Activated T-cell treated with anti-CD3 and anti-CD28 coated beads for 1 hour (primary cell): ENCODE data around the gene MTMR2.
"Not testable (repeated sequence)": the region's sequence is repeated elsewhere in the genome, so short reads cannot be mapped to it uniquely, and the experiment has no call there.

Experiments used
- DNase-seq: peaks from one replicate; pipeline ENCODE4 v3.0.0-alpha.2; 2020; ENCODE audit warnings: low read depth

Gene MTMR2

DNA sequence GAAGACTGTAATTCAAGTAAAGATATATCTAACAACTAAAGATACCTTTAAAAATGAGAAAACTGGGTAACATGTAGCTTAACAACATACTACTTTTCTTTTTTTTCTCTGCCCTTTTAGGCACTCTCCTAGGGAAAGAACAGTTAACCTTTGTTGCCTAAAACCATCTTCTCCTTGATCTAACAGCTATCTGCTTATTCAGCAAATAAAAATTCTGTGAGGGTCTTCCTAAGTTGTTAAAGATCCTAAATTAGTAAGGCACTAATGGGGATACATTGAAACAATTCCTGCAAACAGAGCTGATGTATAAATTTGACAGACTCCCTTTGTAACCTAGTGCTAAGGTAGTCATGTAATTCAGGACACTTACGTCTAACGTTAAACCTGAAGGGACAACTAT, 39.1 kb downstream of the MTMR2 start:
- DNase-seq = no peak

DNA sequence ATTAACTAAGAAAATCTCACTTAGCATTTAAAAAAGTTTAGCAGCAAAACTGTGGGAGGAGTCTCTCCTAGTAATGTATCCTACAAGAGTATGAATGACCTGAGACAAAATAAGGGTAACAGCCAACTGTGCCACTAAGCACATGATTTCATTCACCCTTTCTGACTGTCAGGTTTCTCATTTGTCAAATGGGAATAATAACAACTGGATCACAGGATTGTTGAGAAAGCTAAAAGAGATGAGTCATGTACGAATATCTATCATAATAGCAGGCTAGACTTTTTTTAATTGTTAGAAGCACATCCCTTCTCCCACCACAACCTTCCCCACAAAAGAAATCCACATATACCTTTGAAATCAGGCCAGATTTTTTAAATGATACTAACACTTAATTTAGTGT, 39.5 kb downstream of the MTMR2 start:
- DNase-seq = no peak

DNA sequence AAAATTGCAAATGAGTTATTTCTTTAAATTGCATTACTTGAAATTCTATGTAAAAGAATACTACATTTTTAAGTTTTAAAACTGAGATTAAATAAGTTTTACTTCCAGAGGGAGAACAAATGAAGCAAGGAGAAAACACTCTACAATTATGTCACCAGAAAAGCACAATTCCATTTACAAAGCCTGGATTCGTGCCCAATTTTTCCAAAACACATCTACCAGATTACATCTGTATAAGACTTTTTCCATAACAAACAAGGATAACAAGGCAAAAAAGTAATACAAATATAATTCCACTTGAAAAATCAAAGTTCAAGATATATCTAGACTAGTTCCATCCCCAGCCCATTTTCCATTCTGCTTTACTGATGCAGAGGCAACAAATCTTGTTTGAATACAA, 40.5 kb downstream of the MTMR2 start:
- DNase-seq = no peak

GRCh38 chr11:95877291-95877690, 46.6 kb downstream of the MTMR2 start:
- DNase-seq = no peak

- DNase-seq = not testable (repeated sequence)
Measured at GRCh38 chr11:95870877-95871276, 53.0 kb downstream of the MTMR2 start.

- DNase-seq = no peak
Measured at GRCh38 chr11:95867105-95867504, 56.8 kb downstream of the MTMR2 start.

GRCh38 chr11:95863486-95864140, 60.3 kb downstream of the MTMR2 start:
- no peak for DNase-seq

GRCh38 chr11:95860024-95860423, 63.9 kb downstream of the MTMR2 start:
- not testable (repeated sequence) for DNase-seq

- not testable (repeated sequence) for DNase-seq
Measured at GRCh38 chr11:95854362-95854761, 69.5 kb downstream of the MTMR2 start.

GRCh38 chr11:95853862-95854261, 70.0 kb downstream of the MTMR2 start:
- DNase-seq = no peak

GRCh38 chr11:95853138-95853537, 70.8 kb downstream of the MTMR2 start:
- DNase-seq = no peak

GRCh38 chr11:95850137-95850536, 73.8 kb downstream of the MTMR2 start:
- no peak for DNase-seq

DNA sequence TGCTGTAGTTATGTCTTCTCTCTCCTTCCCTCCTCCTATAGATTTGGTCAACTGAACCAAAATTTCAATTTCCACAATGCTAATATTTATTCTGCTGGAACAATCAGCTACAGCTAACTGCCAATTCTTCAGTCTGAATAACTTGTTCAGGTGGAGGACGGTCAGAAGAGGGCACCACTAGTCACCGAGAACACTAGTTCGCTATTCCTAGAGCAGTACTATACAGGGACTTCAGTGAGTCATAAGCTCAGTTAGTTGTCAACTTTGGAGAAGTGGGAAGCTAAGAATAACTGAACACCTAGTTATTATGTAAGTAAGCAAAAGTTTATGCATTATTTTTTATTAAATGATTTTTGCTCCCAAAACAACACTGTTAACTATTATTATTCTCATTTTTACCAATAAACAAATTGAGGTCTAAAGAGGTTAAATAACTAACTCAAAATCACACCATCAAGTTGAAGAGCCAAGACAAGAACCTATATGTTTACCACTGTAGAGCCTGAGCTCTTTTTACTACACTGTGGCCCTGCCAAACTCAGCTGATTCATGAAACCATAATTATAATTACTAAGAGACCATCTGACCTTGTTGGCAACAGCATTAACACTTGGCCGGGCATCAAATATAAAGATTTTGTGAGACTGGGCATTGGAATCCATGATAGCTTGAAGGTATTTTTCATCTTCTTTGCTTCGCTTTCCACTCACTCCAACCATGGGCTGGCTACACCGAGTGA, 74.7 kb downstream of the MTMR2 start:
- DNase-seq = no peak

DNA sequence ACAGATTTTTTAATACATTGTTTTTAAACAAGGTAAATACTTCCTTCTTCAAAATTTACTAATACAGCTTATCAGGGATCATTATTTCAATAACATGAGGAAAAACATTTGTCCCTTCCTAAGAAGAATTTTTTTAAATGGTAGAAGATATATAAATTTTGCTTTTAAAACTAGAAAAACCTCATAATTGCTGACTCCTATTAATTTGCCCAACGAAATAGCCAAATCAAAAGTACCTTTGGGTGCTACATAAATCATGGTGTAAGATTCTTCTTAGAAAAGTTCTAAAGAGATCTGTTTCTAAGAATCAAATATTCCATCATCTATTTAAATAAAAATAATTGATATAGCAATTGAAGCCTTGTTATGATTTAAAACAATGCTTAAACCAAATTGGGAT, 78.7 kb downstream of the MTMR2 start:
- DNase-seq = no peak

GRCh38 chr11:95835768-95836488, 88.0 kb downstream of the MTMR2 start:
- DNase-seq = peak; percentile 34

DNA sequence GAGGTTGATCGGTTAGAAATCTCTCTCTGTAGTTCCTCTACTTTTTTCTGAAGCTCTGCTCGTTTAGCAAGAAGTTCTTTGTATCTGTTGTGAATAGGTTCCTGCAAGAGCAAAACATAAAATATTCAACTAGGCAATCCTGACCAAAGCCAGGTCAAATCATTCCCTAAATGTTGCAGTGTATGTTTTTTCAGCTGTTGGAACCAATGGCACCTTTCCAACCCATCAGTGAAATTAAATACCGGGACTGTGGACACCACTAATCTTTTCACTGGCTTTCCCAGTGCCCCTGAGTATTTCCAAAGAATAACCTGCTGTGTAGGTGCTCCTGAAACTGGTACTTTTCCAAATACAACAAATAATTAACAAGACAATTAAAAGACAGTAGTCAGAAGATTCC, 88.6 kb downstream of the MTMR2 start:
- DNase-seq = no peak

GRCh38 chr11:95833378-95833777, 90.5 kb downstream of the MTMR2 start:
- no peak for DNase-seq

DNA sequence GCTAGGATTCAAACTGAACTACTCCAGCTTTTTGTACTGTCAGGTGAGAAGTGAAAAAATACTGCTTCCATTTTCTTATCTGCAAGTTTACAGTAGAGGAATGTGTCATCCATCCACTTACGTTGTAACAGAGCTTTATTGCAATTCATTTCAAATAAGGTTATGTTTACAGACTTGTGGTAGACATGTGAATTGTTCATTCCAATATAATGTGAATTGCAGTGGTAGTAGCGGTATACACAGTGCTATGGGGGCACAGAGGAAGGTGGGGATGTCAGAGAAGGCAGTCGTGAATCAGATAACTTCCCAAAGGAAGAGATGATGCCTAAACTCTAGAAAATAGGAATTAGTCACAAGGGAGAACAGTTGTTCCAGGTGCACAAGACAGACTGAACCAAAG, 91.1 kb downstream of the MTMR2 start:
- no peak for DNase-seq

GRCh38 chr11:95831198-95831883, 92.6 kb downstream of the MTMR2 start:
- DNase-seq = no peak

DNA sequence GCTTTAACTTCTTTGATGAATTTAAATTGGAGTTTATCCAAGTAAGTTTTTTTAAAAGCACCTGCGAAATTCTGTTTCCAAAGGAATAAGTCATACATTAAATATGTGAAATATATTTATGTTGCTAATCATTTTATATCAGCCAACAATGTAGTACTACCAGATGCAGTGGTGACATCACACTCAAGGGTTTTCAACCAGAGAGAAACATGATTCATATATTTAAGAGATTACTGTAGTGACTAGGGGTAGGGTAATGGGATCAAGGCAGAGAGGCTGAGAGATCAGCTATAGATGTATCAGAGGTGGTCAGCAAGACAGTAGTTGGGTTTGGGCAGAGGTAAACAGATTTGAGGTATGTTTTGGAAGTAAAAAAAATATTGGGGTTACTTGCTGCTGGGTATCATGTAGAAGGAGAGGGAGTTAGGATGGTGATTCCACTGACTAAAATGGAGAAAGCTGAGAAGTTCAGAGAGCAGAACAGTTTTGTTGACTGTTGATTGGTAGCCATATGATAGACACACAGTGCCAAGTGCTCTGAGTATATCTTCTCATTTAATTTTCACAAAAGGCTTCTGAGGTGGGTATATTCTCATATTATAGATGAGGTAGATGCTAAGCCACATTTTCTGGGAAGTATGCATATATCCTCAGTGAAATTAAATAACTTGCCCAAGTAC, 94.2 kb downstream of the MTMR2 start:
- DNase-seq = no peak

DNA sequence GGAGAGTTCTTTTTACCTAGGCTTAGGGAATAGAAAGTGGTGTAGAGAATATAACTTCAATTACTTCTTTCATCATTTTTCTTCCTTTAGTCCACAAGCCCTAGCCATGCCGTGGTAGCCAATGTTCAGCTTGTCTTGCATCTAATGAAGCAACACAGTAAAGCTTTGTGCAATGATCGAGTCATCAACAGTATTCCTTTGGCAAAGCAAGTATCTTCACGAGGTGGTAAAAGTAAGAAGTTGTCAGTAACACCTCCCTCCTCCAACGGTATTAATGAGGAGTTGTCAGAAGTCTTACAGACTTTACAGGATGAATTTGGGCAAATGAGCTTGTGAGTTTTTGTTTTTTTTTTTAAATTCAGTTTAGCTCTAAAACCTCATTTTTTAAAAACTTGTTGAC, 96.2 kb downstream of the MTMR2 start:
- no peak for DNase-seq

DNA sequence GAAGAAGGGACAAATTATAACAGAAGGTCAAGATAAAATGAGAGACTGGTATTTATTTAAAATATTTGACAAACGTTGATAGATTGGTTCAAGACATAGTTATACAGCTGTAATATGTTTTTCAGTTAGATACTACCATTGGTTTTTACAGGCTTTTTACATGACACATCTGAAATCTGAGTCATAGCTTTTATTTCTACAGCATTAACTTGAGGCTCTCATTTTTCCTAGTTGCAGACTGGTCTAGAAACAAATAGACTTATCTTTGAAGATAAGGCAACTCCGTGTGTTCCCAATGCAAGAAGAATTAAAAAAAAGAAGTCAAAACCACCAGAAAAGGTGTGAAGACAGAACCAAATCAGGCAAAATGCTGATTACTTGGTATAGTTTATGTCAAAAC, 102.3 kb downstream of the MTMR2 start:
- DNase-seq = no peak
